Cortex of kidney (tissue), 1 donor: Measurements from ENCODE around the gene ADCK1.
"Not testable (repeated sequence)": the region's sequence is repeated elsewhere in the genome, so short reads cannot be mapped to it uniquely, and the experiment has no call there.

Source experiments
- DNase-seq: peaks from one replicate; lab custom pipeline; 2025; lab: John Stamatoyannopoulos, UW

The ADCK1 gene

DNA sequence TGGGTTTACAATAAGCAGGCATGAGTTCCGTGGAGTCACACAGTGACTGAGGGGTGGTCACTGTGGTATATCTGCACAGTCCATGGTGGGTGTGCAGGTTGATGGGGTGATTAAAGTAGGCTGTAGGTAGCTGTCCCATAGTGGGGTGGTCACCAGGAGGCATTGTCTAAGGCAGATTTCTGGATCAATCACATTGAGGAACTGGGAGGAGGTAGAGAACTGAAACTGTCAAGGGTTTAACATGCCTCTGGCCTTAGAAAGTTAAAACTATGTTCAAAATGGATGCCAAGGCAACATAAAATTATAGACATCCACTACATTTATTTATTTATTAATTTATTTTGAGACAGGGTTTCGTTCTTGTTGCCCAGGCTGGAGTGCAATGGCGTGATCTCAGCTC is 8.3 kb downstream of the ADCK1 start:
- no peak for DNase-seq

GRCh38 chr14:77809011-77809410 is 9.1 kb downstream of the ADCK1 start:
- DNase-seq: no peak

- DNase-seq: no peak
These were observed 12.1 kb downstream of the ADCK1 start for GRCh38 chr14:77812028-77812427.

DNA sequence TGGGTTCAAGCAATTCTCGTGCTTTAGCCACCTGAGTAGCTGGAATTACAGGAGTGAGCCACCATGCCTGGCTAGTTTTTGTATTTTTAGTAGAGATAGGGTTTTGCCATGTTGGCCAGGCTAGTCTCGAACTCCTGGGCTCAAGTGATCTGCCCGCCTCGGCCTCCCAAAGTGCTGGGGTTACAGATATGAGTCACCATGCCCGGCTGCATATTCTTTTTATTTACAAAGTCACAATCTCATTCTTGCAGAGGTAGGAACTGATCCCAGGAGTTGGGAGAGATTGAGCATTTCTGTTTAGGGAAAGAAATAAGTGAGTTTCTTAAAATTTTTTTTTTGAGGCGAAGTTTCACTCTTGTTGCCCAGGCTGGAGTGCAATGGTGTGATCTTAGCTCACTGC is 12.8 kb downstream of the ADCK1 start:
- not testable (repeated sequence) for DNase-seq

- DNase-seq: no peak
These were observed 22.4 kb downstream of the ADCK1 start for GRCh38 chr14:77822307-77822706.

DNA sequence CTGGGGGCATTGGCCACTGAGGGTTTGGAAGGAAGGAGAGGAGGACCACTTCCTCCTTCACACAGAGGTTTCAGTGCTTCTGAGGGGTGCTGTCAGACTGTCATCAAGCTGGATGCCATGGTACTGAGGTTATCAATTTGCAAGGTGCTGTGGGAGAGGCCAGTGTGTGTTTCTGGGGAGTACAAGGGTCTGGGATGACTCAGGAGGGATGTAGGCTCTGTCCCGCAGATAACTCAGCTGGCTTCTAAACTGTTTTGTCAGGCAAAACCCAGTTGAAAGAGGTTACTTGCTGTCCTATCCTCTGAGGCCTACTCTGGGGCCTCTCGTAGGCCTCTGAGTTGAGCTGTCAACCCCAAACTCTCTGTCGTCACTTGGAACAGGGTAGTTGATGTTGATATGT is 22.8 kb downstream of the ADCK1 start:
- DNase-seq: no peak

GRCh38 chr14:77823378-77823777 is 23.5 kb downstream of the ADCK1 start:
- DNase-seq: no peak

DNA sequence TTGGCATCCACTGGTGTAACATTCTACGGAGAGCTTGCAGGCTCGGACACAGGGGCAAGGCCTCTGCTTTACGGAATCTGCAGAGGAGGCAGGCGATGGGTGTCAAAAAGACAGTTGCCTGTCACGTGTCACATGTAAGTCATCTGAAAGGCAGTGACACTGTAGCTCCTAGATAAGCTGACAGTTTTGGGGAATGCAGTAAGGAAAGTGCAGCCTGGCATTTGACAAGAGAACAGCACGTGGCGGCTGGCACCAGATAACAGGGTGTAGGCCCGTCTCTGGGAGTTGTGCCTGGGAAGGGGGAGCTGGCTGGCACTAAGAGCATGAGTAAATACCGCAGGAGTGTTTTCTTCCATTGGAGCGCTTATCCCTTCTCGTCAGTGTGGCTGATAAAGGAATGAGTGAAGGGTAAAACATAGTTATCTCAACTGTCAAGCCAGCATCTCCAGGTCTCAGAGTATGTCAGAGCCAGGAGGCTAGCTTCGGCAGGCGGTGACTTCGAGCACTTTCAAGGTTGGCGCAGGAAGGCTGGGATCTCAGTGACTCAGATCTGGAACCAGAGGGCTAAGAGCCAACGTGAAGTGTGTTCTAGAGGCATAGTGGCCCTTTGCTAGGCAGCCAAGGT is 26.1 kb downstream of the ADCK1 start:
- DNase-seq: no peak

DNA sequence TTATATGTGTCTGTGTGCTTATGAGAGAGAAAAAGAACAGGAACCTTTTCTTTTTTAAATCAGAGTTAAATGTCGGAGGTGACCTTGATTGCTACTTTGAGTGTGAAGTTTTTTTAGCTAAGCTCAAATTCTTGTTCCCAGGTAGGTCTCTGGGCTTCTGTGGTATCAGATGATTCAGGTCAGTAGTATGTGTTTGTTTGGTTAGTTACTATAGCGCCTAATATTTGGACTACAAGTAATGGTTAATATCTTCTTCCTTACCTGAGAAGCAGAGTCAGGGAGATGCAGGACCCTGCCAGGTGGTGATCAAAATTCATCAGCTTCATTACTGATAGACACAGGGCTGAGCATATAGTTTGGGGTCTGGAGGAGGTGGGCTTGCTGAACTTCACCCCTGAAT is 30.8 kb downstream of the ADCK1 start:
- DNase-seq: no peak

- no peak for DNase-seq
These were observed 32.4 kb downstream of the ADCK1 start for GRCh38 chr14:77832297-77832696.

GRCh38 chr14:77837926-77838325 is 38.0 kb downstream of the ADCK1 start:
- no peak for DNase-seq

DNA sequence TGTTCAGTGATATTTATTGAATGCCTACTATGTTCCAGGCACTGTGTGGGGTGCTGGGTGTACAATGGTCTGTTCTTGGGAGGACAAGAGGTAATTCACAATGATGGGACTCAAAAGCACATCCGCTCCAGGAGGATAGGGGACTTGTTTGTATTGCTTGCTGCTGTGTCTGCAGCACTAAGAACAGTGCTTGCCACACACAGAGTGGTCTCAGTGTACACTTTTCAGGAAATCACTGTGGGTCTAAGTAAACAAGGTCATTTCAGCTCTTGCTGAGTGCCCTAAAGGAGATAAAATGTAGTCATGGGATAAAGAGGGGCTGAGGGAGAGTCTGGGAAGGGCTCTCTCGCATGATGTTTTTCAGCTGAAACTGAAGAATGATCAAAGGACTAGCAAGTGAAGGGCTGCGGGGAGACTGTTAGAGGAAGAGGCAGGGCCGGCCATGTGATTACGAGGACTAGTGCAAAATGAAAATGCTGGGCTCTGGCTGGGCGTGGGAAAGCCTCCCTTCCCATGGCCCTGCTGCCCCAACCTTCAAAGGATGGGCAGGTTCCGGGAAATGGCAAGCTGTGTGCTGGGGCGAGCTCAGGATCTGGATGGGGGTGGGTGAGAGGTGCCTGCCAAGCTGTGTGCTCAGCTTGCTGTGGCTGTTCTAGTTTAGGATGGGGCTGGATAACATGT is 39.1 kb downstream of the ADCK1 start:
- no peak for DNase-seq

DNA sequence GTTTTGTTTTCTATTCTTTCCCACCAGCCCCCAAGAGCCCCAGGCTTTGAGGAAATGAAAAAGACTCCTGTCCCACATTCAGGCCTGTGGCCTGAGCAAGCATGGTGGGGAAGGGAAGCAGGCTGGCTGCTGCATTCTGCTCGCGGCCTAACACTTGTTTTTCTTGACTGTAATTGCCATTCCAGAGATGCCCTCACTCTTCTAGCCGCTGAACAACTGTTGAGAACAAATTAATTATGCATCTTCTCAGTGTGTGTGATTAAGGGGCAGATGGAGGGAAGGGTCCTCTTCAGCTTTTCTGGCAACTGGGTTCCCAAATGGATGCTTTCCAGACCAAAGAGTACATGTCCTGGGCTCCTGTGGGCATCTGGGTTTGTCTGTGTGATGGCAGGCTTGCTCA is 43.3 kb downstream of the ADCK1 start:
- DNase-seq: no peak

GRCh38 chr14:77843651-77844050 is 43.7 kb downstream of the ADCK1 start:
- no peak for DNase-seq

- no peak for DNase-seq
These were observed 44.9 kb downstream of the ADCK1 start for GRCh38 chr14:77844802-77845201.

DNA sequence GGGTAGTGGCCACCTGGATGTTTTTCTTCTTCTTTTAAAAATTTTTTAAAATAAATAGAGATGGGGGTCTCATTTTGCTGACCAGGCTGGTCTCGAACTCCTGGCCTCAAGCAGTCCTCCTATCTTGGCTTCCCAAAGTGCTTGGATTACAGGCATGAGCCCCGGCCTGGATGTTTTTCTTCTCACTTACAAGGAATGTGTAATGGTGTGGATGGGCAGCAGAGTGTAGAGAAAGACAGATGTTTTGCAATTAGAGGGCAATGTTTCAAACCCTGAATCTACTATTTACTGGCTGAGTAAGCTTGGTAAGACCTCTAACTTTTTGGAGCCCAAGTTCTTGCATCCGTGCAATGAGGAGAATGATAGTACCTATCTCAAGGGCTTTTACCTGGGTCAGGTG is 48.1 kb downstream of the ADCK1 start:
- no peak for DNase-seq

- DNase-seq: no peak
These were observed 49.8 kb downstream of the ADCK1 start for GRCh38 chr14:77849711-77850110.

DNA sequence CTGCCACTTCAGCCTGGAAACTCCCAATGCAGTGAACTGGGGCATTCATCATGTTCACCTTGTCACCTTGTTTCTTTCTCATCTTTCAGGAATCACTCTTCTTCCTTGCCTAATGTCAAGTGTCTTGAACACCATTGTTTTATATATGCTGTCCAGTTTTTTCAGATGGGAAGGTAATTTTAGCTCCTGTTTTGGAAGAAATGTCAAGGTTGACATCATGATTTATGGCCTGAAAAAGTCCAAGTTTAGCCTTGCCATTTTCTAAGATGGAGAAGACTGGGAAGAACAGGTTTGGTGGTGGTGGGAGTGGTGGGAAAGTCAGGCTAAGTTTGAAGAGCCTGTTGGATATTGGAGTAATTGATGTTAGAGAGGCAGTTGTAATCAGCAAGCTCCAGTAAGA is 54.0 kb downstream of the ADCK1 start:
- DNase-seq: no peak

- no peak for DNase-seq
These were observed 57.0 kb downstream of the ADCK1 start for GRCh38 chr14:77856941-77857340.

GRCh38 chr14:77859934-77860570 is 60.1 kb downstream of the ADCK1 start:
- no peak for DNase-seq

GRCh38 chr14:77861201-77861600 is 61.3 kb downstream of the ADCK1 start:
- DNase-seq: no peak

DNA sequence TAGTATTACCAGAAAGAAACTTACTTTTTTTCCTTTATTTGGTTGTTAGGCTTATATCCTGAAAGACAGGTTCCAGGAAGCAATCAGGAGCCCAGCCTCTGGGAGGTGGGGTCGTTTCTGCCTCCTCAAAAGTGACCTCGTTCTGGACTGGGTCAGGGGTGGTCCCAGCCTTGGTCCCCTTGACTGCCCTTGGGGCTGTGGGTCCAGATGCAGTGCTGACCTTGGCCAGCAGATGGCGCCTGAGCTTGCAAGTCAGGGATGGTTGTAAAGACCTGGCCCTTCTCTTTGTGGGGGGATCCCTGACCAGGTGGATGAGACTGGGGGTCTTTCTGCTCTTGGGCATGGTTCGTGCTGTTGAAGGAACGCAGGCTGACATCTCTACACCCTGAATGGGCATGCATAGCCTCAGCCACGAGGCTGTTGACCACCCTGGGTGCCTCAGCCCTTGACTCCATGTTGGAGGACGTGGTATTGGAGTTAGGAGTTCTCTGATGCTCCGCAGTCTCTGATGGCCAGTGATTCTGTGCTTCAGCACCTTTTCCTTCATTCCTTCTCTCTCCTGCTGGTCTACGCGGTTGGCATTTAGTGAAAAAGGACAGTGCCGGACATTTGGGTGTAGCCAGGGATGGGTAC is 62.4 kb downstream of the ADCK1 start:
- DNase-seq: no peak

GRCh38 chr14:77864085-77864484 is 64.2 kb downstream of the ADCK1 start:
- DNase-seq: no peak
